CD4-positive, CD25-positive, alpha-beta regulatory T cell (primary cell): ENCODE measurements around the gene ADGRB3. TPM values are rescaled to one million over a fixed set of nuclear protein-coding genes. Genes with fewer than 3 reads are reported as not detected.

Experiments used
- ATAC-seq, 2 donors: fragments of 150-1000 bp; cut with Tn5 transposase; one replicate each; pipeline ENCODE4 v1.10.0; 2021; ENCODE audit warnings: low read depth in 2 of 2, moderate number of reproducible peaks in 2 of 2, moderate library complexity in 1 of 2
- DNase-seq, 3 donors: peaks; one replicate each; pipeline versions ENCODE4 v3.0.0 to v3.0.0-alpha.2; 2012 to 2022; ENCODE audit warnings: mixed read lengths in 1 of 3
- H3K27ac ChIP-seq: one replicate; pipeline ENCODE4 v1.7.0; 2013; ENCODE audit warnings: mild to moderate bottlenecking, low read length; ENCODE audit not compliant: insufficient read depth, poor library complexity, severe bottlenecking
- H3K27me3 ChIP-seq: one replicate; pipeline ENCODE4 v1.7.0; 2013; ENCODE audit warnings: low read length; ENCODE audit not compliant: control insufficient read depth, insufficient read depth
- H3K36me3 ChIP-seq: one replicate; pipeline ENCODE4 v1.7.0; 2013; ENCODE audit warnings: mild to moderate bottlenecking, low read length, moderate library complexity; ENCODE audit not compliant: control insufficient read depth, insufficient read depth
- H3K4me1 ChIP-seq: 2 replicates; pipeline ENCODE4 v1.7.0; 2013; ENCODE audit warnings: mild to moderate bottlenecking, low read length; ENCODE audit not compliant: insufficient read depth, control insufficient read depth, poor library complexity, severe bottlenecking
- H3K4me3 ChIP-seq: one replicate; pipeline ENCODE4 v1.7.0; 2013; ENCODE audit warnings: low read depth, mild to moderate bottlenecking, low read length, moderate library complexity
- H3K9me3 ChIP-seq, 2 experiments: 1 replicate in 1 of 2; 2 replicates in 1 of 2; pipeline ENCODE4 v1.7.0; 2013; ENCODE audit warnings: low read length in 2 of 2, mild to moderate bottlenecking in 1 of 2, moderate library complexity in 1 of 2; ENCODE audit not compliant: control insufficient read depth in 2 of 2
- H3K27ac Mint-ChIP-seq, 3 donors: one replicate each; pipeline ENCODE4 v1.8.0; 2020 to 2022; ENCODE audit warnings: mild to moderate bottlenecking in 3 of 3, mixed read lengths in 3 of 3, moderate library complexity in 2 of 3
- H3K27me3 Mint-ChIP-seq: one replicate; pipeline ENCODE4 v1.8.0; 2022; ENCODE audit warnings: mild to moderate bottlenecking, mixed read lengths
- H3K36me3 Mint-ChIP-seq: one replicate; pipeline ENCODE4 v1.8.0; 2020; ENCODE audit warnings: mixed read lengths
- H3K4me1 Mint-ChIP-seq, 4 donors: one replicate each; pipeline ENCODE4 v1.8.0; 2020 to 2022; ENCODE audit warnings: mixed read lengths in 4 of 4, mild to moderate bottlenecking in 1 of 4
- H3K4me3 Mint-ChIP-seq, 4 donors: one replicate each; pipeline ENCODE4 v1.8.0; 2020 to 2022; ENCODE audit warnings: mild to moderate bottlenecking in 4 of 4, mixed read lengths in 4 of 4, moderate library complexity in 3 of 4
- H3K9me3 Mint-ChIP-seq, 7 donors: one replicate each; pipeline ENCODE4 v1.8.0; 2020 to 2022; ENCODE audit warnings: mixed read lengths in 7 of 7, mild to moderate bottlenecking in 3 of 7, moderate library complexity in 2 of 7
- polyA plus RNA-seq, 4 donors: library from polyadenylated mRNA; unstranded; fragments of 300-500 nt; fragmentation: Illumina TruSeq; gene quantifications; one replicate each; pipeline ENCODE4 v1.2.3, GENCODE V29; 2021
- total RNA-seq: library from RNA; stranded (reverse); gene quantifications from one replicate; pipeline ENCODE4 v1.2.3, GENCODE V29; 2022

ADGRB3 gene
- total and polyA plus RNA-seq, 5 donors from 2014 or later: not detected

DNA sequence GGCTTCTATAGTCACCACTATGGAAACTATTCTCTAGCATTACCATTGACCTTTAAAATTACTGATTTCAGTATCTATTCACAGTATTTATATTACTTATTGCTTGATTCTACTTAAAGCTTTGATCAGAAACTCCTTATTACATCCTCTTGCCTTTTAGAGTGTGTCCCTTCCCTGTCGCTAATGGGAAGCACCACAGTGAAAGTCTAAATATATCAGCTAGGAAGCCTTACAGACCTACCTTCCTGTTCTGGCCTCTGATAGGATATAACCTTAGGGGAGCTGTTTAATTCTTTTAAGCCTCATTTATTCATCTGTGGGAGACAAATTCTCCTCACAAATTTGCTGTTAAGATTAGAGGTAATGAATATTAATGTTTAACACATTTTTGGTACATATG lies 122.7 kb downstream of the ADGRB3 start:
- Histone ChIP-seq H3K4me3 (no peak overlapping the region), H3K36me3 (no peaks in the 10 kb centered on the region), H3K27ac (no peak overlapping the region), H3K4me1 (no peaks in the 10 kb centered on the region), H3K27me3 (no peaks in the 10 kb centered on the region), H3K9me3 (no peaks in the 10 kb centered on the region)
- no peak overlapping the region for H3K4me3 Mint-ChIP-seq
- ATAC-seq (no peak), DNase-seq (no peak)
- H3K27me3 Mint-ChIP-seq: no peaks in the 10 kb centered on the region
- H3K9me3 Mint-ChIP-seq: peaks cover 0 to 2% (median 0%) of the 10 kb centered on the region in 7 donors
- H3K27ac Mint-ChIP-seq: no peak overlapping the region
- H3K36me3 Mint-ChIP-seq: no peaks in the 10 kb centered on the region
- no peaks in the 10 kb centered on the region for H3K4me1 Mint-ChIP-seq

DNA sequence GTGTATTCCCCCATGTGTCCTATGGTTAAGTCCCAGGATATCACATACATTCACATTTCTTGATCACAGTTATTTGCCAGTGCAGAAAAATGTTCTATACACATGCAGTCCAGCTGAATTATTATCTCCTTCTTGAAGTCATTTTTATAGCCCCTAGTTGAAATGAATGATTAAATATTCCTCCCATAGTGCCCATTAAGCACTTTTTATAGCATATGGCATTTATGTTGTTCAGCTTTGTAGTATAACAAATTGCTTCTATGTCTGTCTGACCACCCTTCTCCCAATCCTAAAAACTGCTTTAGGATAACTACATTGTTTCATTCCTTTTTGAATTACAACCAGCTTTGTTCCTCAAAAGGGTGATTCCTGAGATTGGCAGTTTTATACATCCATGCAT lies 123.5 kb downstream of the ADGRB3 start:
- Histone ChIP-seq H3K36me3 (no peaks in the 10 kb centered on the region), H3K9me3 (no peaks in the 10 kb centered on the region), H3K27me3 (no peaks in the 10 kb centered on the region), H3K4me3 (no peak overlapping the region), H3K27ac (no peak overlapping the region), H3K4me1 (no peaks in the 10 kb centered on the region)
- Mint-ChIP-seq H3K36me3 (no peaks in the 10 kb centered on the region), H3K27me3 (no peaks in the 10 kb centered on the region), H3K9me3 (peaks cover 0 to 2% (median 0%) of the 10 kb centered on the region in 7 donors), H3K27ac (no peak overlapping the region), H3K4me1 (no peaks in the 10 kb centered on the region), H3K4me3 (no peak overlapping the region)
- no peak for ATAC-seq
- no peak for DNase-seq

DNA sequence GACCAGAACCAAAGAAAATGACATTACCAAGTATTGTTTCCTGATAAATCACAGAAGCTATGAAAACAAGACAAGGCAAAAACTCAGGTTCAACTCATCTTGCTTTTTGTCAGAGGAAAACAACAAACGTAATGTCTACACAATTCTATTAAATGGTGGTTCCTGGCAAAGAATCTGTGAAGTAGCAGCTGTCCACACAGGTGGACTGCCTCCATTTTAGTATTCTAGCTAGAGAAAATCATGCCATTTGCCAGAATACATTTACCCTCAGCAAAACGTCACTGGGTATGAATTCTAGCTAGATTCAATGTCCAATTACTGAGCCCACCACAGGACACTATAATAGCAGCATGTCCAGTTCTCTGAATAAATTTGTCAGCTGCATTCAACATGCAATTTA lies 125.4 kb downstream of the ADGRB3 start:
- H3K9me3 Mint-ChIP-seq: peaks cover 0 to 2% (median 0%) of the 10 kb centered on the region in 7 donors
- no peak overlapping the region for H3K4me3 Mint-ChIP-seq
- H3K9me3 ChIP-seq: no peaks in the 10 kb centered on the region
- no peak overlapping the region for H3K27ac Mint-ChIP-seq
- H3K36me3 Mint-ChIP-seq: no peaks in the 10 kb centered on the region
- no peaks in the 10 kb centered on the region for H3K4me1 Mint-ChIP-seq
- no peaks in the 10 kb centered on the region for H3K36me3 ChIP-seq
- no peak overlapping the region for H3K4me3 ChIP-seq
- no peak for DNase-seq
- ATAC-seq: no peak
- H3K27me3 Mint-ChIP-seq: no peaks in the 10 kb centered on the region
- no peak overlapping the region for H3K27ac ChIP-seq
- H3K4me1 ChIP-seq: no peaks in the 10 kb centered on the region
- no peaks in the 10 kb centered on the region for H3K27me3 ChIP-seq

DNA sequence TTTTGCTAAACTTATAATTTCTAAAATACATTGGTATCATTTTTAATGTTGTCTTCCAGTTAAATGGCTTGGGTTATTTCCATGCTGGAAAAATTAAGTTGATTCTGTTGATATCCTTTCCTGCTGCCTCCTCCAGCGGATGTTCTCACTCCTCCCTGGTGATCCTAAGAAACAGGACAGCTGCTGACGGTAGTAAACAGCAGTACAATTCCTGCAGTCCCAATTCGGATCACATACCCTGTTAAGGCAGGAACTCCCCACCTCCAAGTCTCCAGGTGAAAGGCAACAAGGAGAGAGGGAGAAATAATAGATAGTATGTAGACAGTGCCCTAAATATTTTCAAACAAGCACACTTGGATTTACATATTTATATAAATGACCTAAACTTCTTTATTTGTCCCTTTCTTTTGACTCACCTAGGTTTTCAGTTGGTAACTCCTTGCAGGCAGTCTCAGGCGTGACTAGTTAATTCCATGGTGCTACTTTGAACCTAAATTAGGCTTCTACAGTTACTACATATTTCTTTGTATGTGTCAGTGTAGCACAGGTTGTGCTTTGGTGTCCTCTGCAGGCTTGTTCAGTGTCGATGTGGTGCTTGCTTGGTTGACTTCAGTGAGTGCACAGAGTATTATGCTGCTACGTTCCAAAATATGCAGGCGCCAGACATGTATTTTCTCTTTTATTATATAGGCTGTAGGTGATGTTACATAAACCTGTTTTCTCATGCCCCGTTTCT lies 126.0 kb downstream of the ADGRB3 start:
- Mint-ChIP-seq H3K27me3 (no peaks in the 10 kb centered on the region), H3K27ac (no peak overlapping the region), H3K4me1 (no peaks in the 10 kb centered on the region), H3K36me3 (no peaks in the 10 kb centered on the region), H3K9me3 (peaks cover 0 to 2% (median 0%) of the 10 kb centered on the region in 7 donors), H3K4me3 (no peak overlapping the region)
- H3K36me3 ChIP-seq: no peaks in the 10 kb centered on the region
- H3K9me3 ChIP-seq: no peaks in the 10 kb centered on the region
- H3K27me3 ChIP-seq: no peaks in the 10 kb centered on the region
- no peak overlapping the region for H3K4me3 ChIP-seq
- DNase-seq (no peak), ATAC-seq (no peak)
- no peaks in the 10 kb centered on the region for H3K4me1 ChIP-seq
- H3K27ac ChIP-seq: no peak overlapping the region

DNA sequence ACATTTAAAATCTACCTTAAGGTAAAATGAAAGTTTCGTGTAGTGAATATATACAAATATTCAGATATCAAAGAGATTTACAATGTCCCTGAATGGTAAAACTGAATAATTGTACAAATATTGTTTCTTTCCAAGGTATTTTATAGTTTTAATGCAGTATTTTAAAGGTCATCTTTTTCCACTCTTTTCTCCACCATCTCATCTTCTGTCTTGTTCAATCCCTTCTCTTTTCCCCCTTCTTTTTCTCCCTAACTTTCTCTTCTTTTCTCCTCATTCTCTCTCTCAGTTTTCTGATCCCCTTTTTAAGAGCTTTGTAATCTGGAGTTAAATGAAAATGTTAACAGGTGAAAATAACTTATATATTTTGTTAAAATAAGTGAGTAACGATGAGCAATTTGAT lies 126.9 kb downstream of the ADGRB3 start:
- H3K4me1 ChIP-seq: no peaks in the 10 kb centered on the region
- no peaks in the 10 kb centered on the region for H3K27me3 ChIP-seq
- no peaks in the 10 kb centered on the region for H3K27me3 Mint-ChIP-seq
- DNase-seq (no peak), ATAC-seq (no peak)
- H3K27ac Mint-ChIP-seq: no peak overlapping the region
- H3K9me3 Mint-ChIP-seq: peaks cover 0 to 2% (median 0%) of the 10 kb centered on the region in 7 donors
- H3K36me3 ChIP-seq: no peaks in the 10 kb centered on the region
- no peaks in the 10 kb centered on the region for H3K4me1 Mint-ChIP-seq
- H3K4me3 ChIP-seq: no peak overlapping the region
- H3K9me3 ChIP-seq: no peaks in the 10 kb centered on the region
- H3K4me3 Mint-ChIP-seq: no peak overlapping the region
- no peaks in the 10 kb centered on the region for H3K36me3 Mint-ChIP-seq
- H3K27ac ChIP-seq: no peak overlapping the region

DNA sequence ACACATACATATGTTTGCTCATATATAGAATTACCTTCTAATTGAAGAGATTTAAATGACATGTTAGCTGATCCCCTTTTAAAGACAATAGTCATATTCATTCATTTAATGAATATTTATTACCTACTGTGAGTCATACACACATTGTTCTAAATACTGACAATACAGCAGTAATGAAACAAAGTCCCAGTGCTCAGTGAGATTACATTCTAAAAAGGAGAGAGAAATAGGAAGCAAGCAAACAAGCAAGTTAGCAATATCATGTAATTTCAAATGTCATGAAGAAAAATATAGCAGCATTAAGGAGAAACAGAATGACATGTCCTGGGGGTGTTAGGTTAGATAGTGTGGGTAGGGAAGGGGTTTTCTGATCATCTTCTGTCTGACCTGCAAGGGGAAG lies 136.3 kb downstream of the ADGRB3 start:
- Mint-ChIP-seq H3K4me1 (no peaks in the 10 kb centered on the region), H3K27ac (no peak overlapping the region), H3K27me3 (no peaks in the 10 kb centered on the region), H3K36me3 (no peaks in the 10 kb centered on the region), H3K9me3 (peaks cover 0 to 8% (median 5%) of the 10 kb centered on the region in 7 donors), H3K4me3 (no peak overlapping the region)
- H3K9me3 ChIP-seq: no peaks in the 10 kb centered on the region
- H3K4me1 ChIP-seq: no peaks in the 10 kb centered on the region
- H3K27me3 ChIP-seq: no peaks in the 10 kb centered on the region
- H3K27ac ChIP-seq: no peak overlapping the region
- no peaks in the 10 kb centered on the region for H3K36me3 ChIP-seq
- no peak for ATAC-seq
- H3K4me3 ChIP-seq: no peak overlapping the region
- no peak for DNase-seq

DNA sequence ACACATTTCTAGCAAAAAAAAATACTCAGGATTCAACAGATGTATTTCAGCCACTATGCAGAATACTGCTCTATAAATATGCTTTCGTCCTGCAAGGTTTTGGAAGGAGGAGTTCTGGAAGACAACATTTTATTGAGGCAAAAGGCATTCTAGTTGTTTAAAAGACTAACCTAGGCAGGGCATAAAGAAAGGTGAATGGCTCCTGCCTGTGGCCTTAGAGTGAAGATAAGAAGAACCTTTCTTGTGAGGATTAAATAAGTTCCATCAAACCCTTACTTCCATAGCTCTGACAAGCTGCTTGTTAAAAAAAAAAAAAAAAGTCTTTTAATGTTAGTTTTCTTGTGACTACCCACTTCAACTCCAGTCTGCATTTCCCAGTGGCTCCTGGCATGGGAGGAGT lies 139.8 kb downstream of the ADGRB3 start:
- no peaks in the 10 kb centered on the region for H3K36me3 ChIP-seq
- no peak overlapping the region for H3K27ac ChIP-seq
- Mint-ChIP-seq H3K27ac (no peak overlapping the region), H3K4me3 (no peak overlapping the region), H3K36me3 (no peaks in the 10 kb centered on the region), H3K9me3 (peaks cover 0 to 7% (median 3%) of the 10 kb centered on the region in 7 donors), H3K27me3 (no peaks in the 10 kb centered on the region), H3K4me1 (no peaks in the 10 kb centered on the region)
- ATAC-seq: no peak
- no peak overlapping the region for H3K4me3 ChIP-seq
- H3K4me1 ChIP-seq: no peaks in the 10 kb centered on the region
- H3K27me3 ChIP-seq: no peaks in the 10 kb centered on the region
- no peaks in the 10 kb centered on the region for H3K9me3 ChIP-seq
- DNase-seq: no peak

DNA sequence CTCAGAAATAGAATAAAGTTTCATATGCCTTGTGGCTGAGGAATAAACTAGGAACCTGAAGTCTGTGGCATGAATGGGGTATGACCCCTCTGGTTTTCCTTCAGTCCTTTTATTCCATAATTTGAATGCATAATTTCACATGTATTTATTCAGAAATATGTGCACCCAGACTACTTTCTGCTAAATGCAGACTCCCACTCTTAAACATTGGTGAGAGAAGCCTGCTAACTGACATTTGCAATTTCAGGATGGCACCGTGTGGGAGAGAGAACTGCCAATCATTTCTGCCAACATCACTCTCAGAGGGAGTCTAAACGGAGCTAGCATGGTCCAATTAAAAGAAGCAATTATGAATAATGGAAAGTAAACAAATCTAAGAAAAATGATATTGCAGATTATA lies 141.3 kb downstream of the ADGRB3 start:
- H3K4me1 Mint-ChIP-seq: no peaks in the 10 kb centered on the region
- Histone ChIP-seq H3K27ac (no peak overlapping the region), H3K9me3 (no peaks in the 10 kb centered on the region), H3K27me3 (no peaks in the 10 kb centered on the region), H3K4me1 (no peaks in the 10 kb centered on the region), H3K4me3 (no peak overlapping the region), H3K36me3 (no peaks in the 10 kb centered on the region)
- peaks cover 0 to 7% (median 4%) of the 10 kb centered on the region in 7 donors for H3K9me3 Mint-ChIP-seq
- H3K4me3 Mint-ChIP-seq: no peak overlapping the region
- no peaks in the 10 kb centered on the region for H3K27me3 Mint-ChIP-seq
- H3K36me3 Mint-ChIP-seq: no peaks in the 10 kb centered on the region
- no peak overlapping the region for H3K27ac Mint-ChIP-seq
- ATAC-seq (no peak), DNase-seq (no peak)
